K562 (cell line): ENCODE measurements around the gene CLCN5. TPM values are rescaled to one million over a fixed set of nuclear protein-coding genes. Genes with fewer than 3 reads are reported as not detected.

Experiments used
- ATAC-seq: fragments of 200-7000 bp; cut with Tn5 transposase; 3 replicates; pipeline ENCODE4 v1.9.1; 2020; ENCODE audit warnings: moderate library complexity
- BruUV-seq: library from RNA; stranded (reverse); fragments of 400-500 nt; replicated peaks from 2 replicates; lab custom pipeline; 2021; lab: Mats Ljungman, UMichigan
- CTCF ChIA-PET: fragments of 300-600 bp; formaldehyde crosslinking; extraction: SDS; loops from one replicate; lab custom pipeline; 2021; ENCODE audit warnings: low intra/inter-chr PET ratio; lab: Yijun Ruan, JAX
- POLR2A ChIA-PET: fragments of 300-600, 350-650 bp; sonication (Branson Sonifier 250); formaldehyde crosslinking; extraction: SDS; loops from one replicate; lab custom pipeline; 2021; ENCODE audit warnings: antibody characterized with exemption, inconsistent platforms; lab: Yijun Ruan, JAX
- DNase-seq, 4 experiments: peaks; one replicate each; pipeline versions ENCODE4 v3.0.0 to v3.0.0-alpha.2; 2011 to 2018; ENCODE audit warnings: low spot score in 3 of 4, mixed read lengths in 3 of 4; ENCODE audit errors: extremely low read depth in 1 of 4
- FAIRE-seq: peaks from 2 replicates; lab custom pipeline; 2011; peaks lifted over from hg19 to GRCh38; lab: Jason Lieb, UNC
- H2AFZ ChIP-seq: 2 replicates; pipeline ENCODE4 v1.6.0; 2011; ENCODE audit warnings: low read depth, low read length, control low read depth, inconsistent platforms
- H3K27ac ChIP-seq: fragments of 200-600 bp; 3 replicates; pipeline ENCODE4 v1.8.0; 2011; ENCODE audit warnings: low read depth, mild to moderate bottlenecking, control low read depth, inconsistent platforms, low read length, moderate library complexity, mixed read lengths; ENCODE audit errors: extremely low read depth
- H3K27me3 ChIP-seq, 2 experiments: fragments of 300-600 bp in 1 of 2; 2 replicates in 1 of 2; 3 replicates in 1 of 2; pipeline versions ENCODE4 v1.6.0 to v1.8.0; 2011; ENCODE audit warnings: inconsistent platforms in 2 of 2, low read length in 2 of 2, mild to moderate bottlenecking in 1 of 2, mixed read lengths in 1 of 2, moderate library complexity in 1 of 2; ENCODE audit not compliant: control insufficient read depth in 2 of 2, insufficient read depth in 2 of 2
- H3K36me3 ChIP-seq: fragments of 300-600 bp; 3 replicates; pipeline ENCODE4 v1.8.0; 2011; ENCODE audit warnings: mild to moderate bottlenecking, low read length, inconsistent platforms; ENCODE audit not compliant: control insufficient read depth, insufficient read depth
- H3K4me1 ChIP-seq, 2 experiments: fragments of 200-600 bp in 1 of 2; replicated peaks in 1 of 2; 2 replicates in 1 of 2; 3 replicates in 1 of 2; pipeline versions ENCODE4 v1.5.1 to v1.8.0; 2011; ENCODE audit warnings: inconsistent platforms in 2 of 2, low read length in 2 of 2, mild to moderate bottlenecking in 1 of 2, mixed read lengths in 1 of 2, moderate library complexity in 1 of 2; ENCODE audit not compliant: control insufficient read depth in 2 of 2, insufficient read depth in 2 of 2
- H3K4me2 ChIP-seq: 2 replicates; pipeline ENCODE4 v1.6.1; 2011; ENCODE audit warnings: low read length, control low read depth, inconsistent platforms, mixed read lengths; ENCODE audit not compliant: insufficient read depth
- H3K4me3 ChIP-seq: fragments of 200-600 bp; sonication (generic), shearing (Covaris generic); 2 replicates; pipeline ENCODE4 v1.5.1; 2016; ENCODE audit warnings: control low read depth, inconsistent platforms
- H3K79me2 ChIP-seq: fragments of 200-600 bp; 3 replicates; pipeline ENCODE4 v1.8.0; 2011; ENCODE audit warnings: low read length, inconsistent platforms; ENCODE audit not compliant: control insufficient read depth, insufficient read depth
- H3K9ac ChIP-seq, 2 experiments: 2 replicates each; pipeline versions ENCODE4 v1.6.0 to v1.6.1; 2011; ENCODE audit warnings: low read depth in 2 of 2, low read length in 2 of 2, control low read depth in 1 of 2, inconsistent platforms in 1 of 2, mild to moderate bottlenecking in 1 of 2, mixed read lengths in 1 of 2; ENCODE audit not compliant: insufficient read depth in 1 of 2
- H3K9me1 ChIP-seq: one replicate; pipeline ENCODE4 v1.6.0; 2011; ENCODE audit warnings: inconsistent platforms, mild to moderate bottlenecking, low read length, moderate library complexity; ENCODE audit not compliant: control insufficient read depth, insufficient read depth
- H3K9me3 ChIP-seq: replicated peaks from 2 replicates; pipeline ENCODE4 v1.5.1; 2011; ENCODE audit warnings: low read depth, low read length, inconsistent platforms; ENCODE audit not compliant: control insufficient read depth, insufficient read depth
- H4K20me1 ChIP-seq: replicated peaks from 2 replicates; pipeline ENCODE4 v1.6.1; 2011; ENCODE audit warnings: low read length, inconsistent platforms, mixed read lengths; ENCODE audit not compliant: control insufficient read depth, insufficient read depth
- GTF2E2 ChIP-seq: fragments of 200-800 bp; sonication (Bioruptor generic); IDR thresholded peaks from 2 replicates; pipeline ENCODE4 v1.6.1; 2016; ENCODE audit warnings: missing genetic modification characterization, missing compliant biosample characterization
- HNRNPLL ChIP-seq: fragments of 200-400 bp; formaldehyde crosslinking; IDR thresholded peaks from 2 replicates; pipeline ENCODE4 v1.6.1; 2017; ENCODE audit warnings: low read length, low read depth, mild to moderate bottlenecking; ENCODE audit not compliant: poor library complexity, severe bottlenecking
- LEF1 ChIP-seq: fragments of 450-650 bp; IDR thresholded peaks from 2 replicates; pipeline ENCODE4 v1.6.1; 2016; ENCODE audit warnings: mild to moderate bottlenecking
- POLR2H ChIP-seq: IDR thresholded peaks from 2 replicates; pipeline ENCODE4 v1.6.1; 2016; ENCODE audit warnings: missing genetic modification characterization, low read depth, mild to moderate bottlenecking, control low read depth, missing compliant biosample characterization, moderate library complexity
- SAP30 ChIP-seq: fragments of 200-600 bp; sonication (generic); IDR thresholded peaks from 2 replicates; pipeline ENCODE4 v1.6.1; 2012; ENCODE audit warnings: borderline replicate concordance, low read depth, mild to moderate bottlenecking, moderate library complexity, low read length, control low read depth, inconsistent platforms; ENCODE audit not compliant: insufficient read depth, poor library complexity, severe bottlenecking
- TGIF2 ChIP-seq: sonication (generic); formaldehyde crosslinking; IDR thresholded peaks from 2 replicates; pipeline ENCODE4 v1.8.1; 2022; ENCODE audit warnings: mild to moderate bottlenecking, missing genetic modification reagents, moderate library complexity
- THRAP3 ChIP-seq: fragments of 450-650 bp; IDR thresholded peaks from 2 replicates; pipeline ENCODE4 v1.6.1; 2016; ENCODE audit warnings: mild to moderate bottlenecking, inconsistent platforms, borderline replicate concordance
- ZBED1 ChIP-seq: IDR thresholded peaks from 2 replicates; pipeline ENCODE4 v1.6.1; 2014
- ZFX ChIP-seq: sonication (generic); formaldehyde crosslinking; IDR thresholded peaks from 2 replicates; pipeline ENCODE4 v1.8.0; 2022; ENCODE audit warnings: mild to moderate bottlenecking, missing genetic modification reagents, moderate library complexity
- WGBS: fragments of 100-300 bp; shearing (Covaris generic); methylation state at CpG from one replicate; pipeline ENCODE4 v1.1.6; 2016; ENCODE audit warnings: low coverage, mixed read lengths; ENCODE audit not compliant: insufficient coverage; ENCODE audit errors: missing lambda C conversion rate; 5-methylcytosine and 5-hydroxymethylcytosine counted together
- in situ Hi-C: fragments of 300-500 bp; cut with MboI; formaldehyde crosslinking; loops from 4 replicates; pipeline ENCODE4 v1.15.0; 2018; ENCODE audit warnings: inconsistent platforms, mixed read lengths
- intact Hi-C: fragments of 100-400 bp; cut with micrococcal nuclease; formaldehyde crosslinking; loops from 2 replicates; pipeline ENCODE4 v1.14.2; 2022
- polyA plus RNA-seq, 8 experiments: library from polyadenylated mRNA; depleted of rRNA in 4 of 8; stranded (reverse) in 5 of 8; unstranded in 3 of 8; fragments of >200 nt; fragmentation: Nextera tagmentation in 2 of 8; fragmentation: Illumina TruSeq in 1 of 8; extraction: Ambion mirVana in 2 of 8; extraction: Trizol in 1 of 8; gene quantifications; 2 replicates each; pipeline versions ENCODE4 v1.2.1 to v1.2.3, GENCODE V29; 2011 to 2014; ENCODE audit warnings: inconsistent platforms in 1 of 8, missing spikeins in 1 of 8
- total RNA-seq, 7 experiments: library from RNA; depleted of rRNA in 6 of 7; stranded (reverse); fragments of >200 nt in 6 of 7; fragmentation: Illumina TruSeq in 2 of 7; extraction: Trizol in 2 of 7; gene quantifications; 2 replicates each; pipeline versions ENCODE4 v1.2.1 to v1.2.3, GENCODE V29; 2011 to 2021; ENCODE audit warnings: low replicate concordance in 1 of 7
- TF ChIP-seq, protein P1 (sequence below): fragments of 250-450 bp; sonication (Bioruptor Pico); IDR thresholded peaks from 2 replicates; pipeline ENCODE4 v1.4.0; 2020
- TF ChIP-seq, protein P2 (sequence below): fragments of 450-650 bp; formaldehyde crosslinking; IDR thresholded peaks from 2 replicates; pipeline ENCODE4 v1.4.0; 2020; ENCODE audit warnings: mild to moderate bottlenecking, moderate library complexity

Gene CLCN5
- total and polyA plus RNA-seq, 9 of the 15 experiments (the other 6 are each of a cell fraction or from before 2014, with no cell fraction given) = 0.94 to 11.8 (median 7.1) TPM

DNA sequence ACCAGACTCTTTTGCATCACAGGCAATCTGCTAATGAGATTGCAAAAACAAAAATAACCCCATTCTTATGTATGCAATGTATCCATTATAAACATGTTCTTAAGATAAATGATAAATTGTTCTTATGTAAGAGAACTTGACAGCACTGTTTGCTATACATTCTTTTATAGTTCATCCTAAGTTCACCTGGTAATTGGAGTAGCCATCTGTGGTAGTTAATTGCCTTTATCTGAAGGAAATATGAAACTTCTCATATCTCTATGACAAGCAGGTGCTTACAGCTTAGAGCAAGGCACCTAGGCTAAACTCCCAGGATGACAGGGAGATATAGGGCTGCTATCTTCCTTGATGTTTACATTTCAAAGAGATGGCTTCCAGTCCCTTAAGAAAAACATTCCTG, 21.3 kb upstream of the CLCN5 start (continued):
- TF ChIP-seq, protein P1, sequence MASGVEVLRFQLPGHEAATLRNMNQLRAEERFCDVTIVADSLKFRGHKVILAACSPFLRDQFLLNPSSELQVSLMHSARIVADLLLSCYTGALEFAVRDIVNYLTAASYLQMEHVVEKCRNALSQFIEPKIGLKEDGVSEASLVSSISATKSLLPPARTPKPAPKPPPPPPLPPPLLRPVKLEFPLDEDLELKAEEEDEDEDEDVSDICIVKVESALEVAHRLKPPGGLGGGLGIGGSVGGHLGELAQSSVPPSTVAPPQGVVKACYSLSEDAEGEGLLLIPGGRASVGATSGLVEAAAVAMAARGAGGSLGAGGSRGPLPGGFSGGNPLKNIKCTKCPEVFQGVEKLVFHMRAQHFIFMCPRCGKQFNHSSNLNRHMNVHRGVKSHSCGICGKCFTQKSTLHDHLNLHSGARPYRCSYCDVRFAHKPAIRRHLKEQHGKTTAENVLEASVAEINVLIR (CRISPR knock-in tag) = no peak
- TF ChIP-seq HNRNPLL = no peak

DNA sequence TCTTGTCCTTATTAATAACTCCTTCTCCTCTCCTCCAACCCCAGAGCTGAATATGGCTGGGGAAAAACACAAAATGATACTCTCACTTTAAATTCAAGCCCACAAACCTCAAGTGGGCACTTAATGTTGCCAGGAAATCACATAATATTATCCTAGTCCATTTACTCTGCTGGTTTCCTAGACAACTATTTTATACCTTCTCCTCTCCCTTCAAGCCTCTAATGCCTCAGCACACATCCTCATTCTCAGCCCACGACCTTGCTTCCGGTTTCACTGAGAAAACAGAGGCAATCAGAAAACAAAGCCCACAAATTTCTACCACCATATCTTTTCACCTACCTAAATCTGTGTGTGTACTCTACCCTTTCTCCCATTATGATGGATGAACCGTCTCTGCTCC, 12.1 kb upstream of the CLCN5 start:
- 0% methylated on average over 3 of the region's 3 CpGs for WGBS
- H3K9me1 ChIP-seq = no peaks in the 10 kb centered on the region
- H3K4me1 ChIP-seq = no peaks in the 10 kb centered on the region
- H4K20me1 ChIP-seq = no peaks in the 10 kb centered on the region
- no peak overlapping the region for H3K27ac ChIP-seq
- TF ChIP-seq POLR2H (tag) (no peak), ZBED1 (no peak), ZFX (CRISPR knock-in tag) (no peak), GTF2E2 (tag) (no peak), THRAP3 (no peak), LEF1 (no peak), TGIF2 (CRISPR knock-in tag) (no peak), SAP30 (no peak)
- TF ChIP-seq, protein P2, sequence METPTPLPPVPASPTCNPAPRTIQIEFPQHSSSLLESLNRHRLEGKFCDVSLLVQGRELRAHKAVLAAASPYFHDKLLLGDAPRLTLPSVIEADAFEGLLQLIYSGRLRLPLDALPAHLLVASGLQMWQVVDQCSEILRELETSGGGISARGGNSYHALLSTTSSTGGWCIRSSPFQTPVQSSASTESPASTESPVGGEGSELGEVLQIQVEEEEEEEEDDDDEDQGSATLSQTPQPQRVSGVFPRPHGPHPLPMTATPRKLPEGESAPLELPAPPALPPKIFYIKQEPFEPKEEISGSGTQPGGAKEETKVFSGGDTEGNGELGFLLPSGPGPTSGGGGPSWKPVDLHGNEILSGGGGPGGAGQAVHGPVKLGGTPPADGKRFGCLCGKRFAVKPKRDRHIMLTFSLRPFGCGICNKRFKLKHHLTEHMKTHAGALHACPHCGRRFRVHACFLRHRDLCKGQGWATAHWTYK (CRISPR knock-in tag) = no peak
- FAIRE-seq (no peak), DNase-seq (no peak), ATAC-seq (no peak)
- H3K9ac ChIP-seq = no peak overlapping the region
- BruUV-seq = no TSS peak
- H3K36me3 ChIP-seq = no peaks in the 10 kb centered on the region
- in situ Hi-C loops = loop anchor here (10.0 to 25.0 kb wide), 3 partner anchors 184 to 1273 kb away; partner anchors contain the start of genes AKAP4 and CCNB3
- ChIA-PET POLR2A (no interaction called here), CTCF (no interaction called here)
- no peak overlapping the region for H2AFZ ChIP-seq
- no peaks in the 10 kb centered on the region for H3K9me3 ChIP-seq
- H3K4me3 ChIP-seq = no peak overlapping the region
- H3K79me2 ChIP-seq = no peaks in the 10 kb centered on the region
- intact Hi-C loops = loop anchor here (10.0 kb wide), 1 partner anchor 534 kb away; no protein-coding TSS in a partner anchor
- no peak overlapping the region for H3K4me2 ChIP-seq
- H3K27me3 ChIP-seq = peaks cover 0 to 7% of the 10 kb centered on the region in 2 experiments; a peak in 1 of 5 replicates
